ENCODE results near the gene WSB1. TPM values are rescaled to one million over a fixed set of nuclear protein-coding genes. Genes with fewer than 3 reads are reported as not detected.

Gene WSB1
- polyA plus RNA-seq, 2 of the 4 experiments (the other 2 are of a cell fraction): 46.0 to 111 TPM

GRCh38 chr17:27339836-27340550 lies 46.1 kb downstream of the WSB1 start:
- peak; percentile 46 to 88 for DNase-seq (ENCODE audit: low read depth in 1 of 2, low spot score in 1 of 2)
- no peaks in the 10 kb centered on the region for H3K9me3 ChIP-seq
- CTCF ChIA-PET: interaction anchor here (0.8 to 18.1 kb wide), 11 partner anchors 9 to 311 kb away, joined by 3 to 306 read pairs (median 3); no protein-coding TSS in a partner anchor
- TF ChIP-seq HOXA7 (CRISPR knock-in tag; IDR thresholded peaks at IDR 0.05) (no peak), NFE2L2 (conservative IDR thresholded peaks at IDR 0.05; ENCODE audit: low read length) (peak; percentile 29; the same call in 1 of the 2 replicates), CTCF (IDR thresholded peaks at IDR 0.05) (no peak), NPAS2 (CRISPR knock-in tag; IDR thresholded peaks at IDR 0.05; ENCODE audit: borderline replicate concordance) (no peak), CEBPB (IDR thresholded peaks at IDR 0.05) (no peak), HES2 (IDR thresholded peaks at IDR 0.05) (no peak), MYC (IDR thresholded peaks at IDR 0.05; ENCODE audit: borderline replicate concordance, low read length) (no peak), SMC3 (IDR thresholded peaks at IDR 0.05) (no peak), FOSL2 (IDR thresholded peaks at IDR 0.05) (no peak), FOSL2 (CRISPR knock-in tag; IDR thresholded peaks at IDR 0.05) (peak; percentile 65), USF2 (IDR thresholded peaks at IDR 0.05) (no peak), TP53 (CRISPR knock-in tag; IDR thresholded peaks at IDR 0.05) (no peak), SREBF2 (IDR thresholded peaks at IDR 0.05) (no peak), CHD2 (IDR thresholded peaks at IDR 0.05; ENCODE audit: low read length, partially characterized antibody) (no peak), MAFK (IDR thresholded peaks at IDR 0.05; ENCODE audit: partially characterized antibody) (peak; percentile 68), NR3C1 (IDR thresholded peaks at IDR 0.05) (no peak), KDM5A (IDR thresholded peaks at IDR 0.05) (no peak), HOXB5 (CRISPR knock-in tag; IDR thresholded peaks at IDR 0.05) (no peak)
- H3K4me3 ChIP-seq: no peak overlapping the region
- 79% methylated on average over 2 of the region's 2 CpGs for WGBS (ENCODE audit: missing lambda C conversion rate)
- peak overlapping the region; percentile 54 to 66; a peak in 5 of 6 replicates for H3K27ac ChIP-seq
- FAIRE-seq: no peak
- peak; percentile 81 to 87 for ATAC-seq
- POLR2A ChIA-PET: interaction anchor here (1.4 kb wide), 1 partner anchor 45 kb away, joined by 4 read pairs; no protein-coding TSS in a partner anchor
- peak overlapping the region; percentile 52 for H3K4me2 ChIP-seq
- peaks cover 20% of the 10 kb centered on the region for H3K4me1 ChIP-seq

- FAIRE-seq (no peak), ATAC-seq (peak in 1 of 2 experiments; percentile 11; a peak in 2 of 6 replicates), DNase-seq (ENCODE audit: low read depth in 1 of 2, low spot score in 1 of 2) (no peak)
- POLR2A ChIA-PET: interaction anchor here (1.4 kb wide), 1 partner anchor 46 kb away, joined by 4 read pairs; no protein-coding TSS in a partner anchor
- TF ChIP-seq CTCF (IDR thresholded peaks at IDR 0.05) (no peak), GATA3 (IDR thresholded peaks at IDR 0.05; ENCODE audit: borderline replicate concordance) (no peak), RFX5 (IDR thresholded peaks at IDR 0.05) (no peak), RAD21 (conservative IDR thresholded peaks at IDR 0.05 in 1 of 2, IDR thresholded peaks at IDR 0.05 in 1 of 2) (no peak), ZC3H11A (IDR thresholded peaks at IDR 0.05) (peak; percentile 54; the same call in 1 of the 2 replicates)
- H3K9me3 ChIP-seq: no peaks in the 10 kb centered on the region
- peak overlapping the region; percentile 54 to 66; a peak in 5 of 6 replicates for H3K27ac ChIP-seq
- H3K4me3 ChIP-seq: no peak overlapping the region
- CTCF ChIA-PET: interaction anchor here (0.8 to 18.1 kb wide), 12 partner anchors 7 to 310 kb away, joined by 3 to 306 read pairs (median 4); partner anchors contain the start of gene WSB1
- peak overlapping the region; percentile 52 for H3K4me2 ChIP-seq
- peaks cover 20% of the 10 kb centered on the region for H3K4me1 ChIP-seq
- 87% methylated on average over 7 of the region's 7 CpGs for WGBS (ENCODE audit: missing lambda C conversion rate)
Observed at GRCh38 chr17:27340575-27340974, 46.7 kb downstream of the WSB1 start.
